Ishikawa (cell line): ENCODE measurements around the gene INPP4B.

Experiments
- CEBPB ChIP-seq: IDR thresholded peaks from 2 replicates; pipeline ENCODE4 v1.6.1; 2012
- CREB1 ChIP-seq: IDR thresholded peaks from 2 replicates; pipeline ENCODE4 v1.6.1; 2012; ENCODE audit warnings: low read depth
- EGR1 ChIP-seq: IDR thresholded peaks from 2 replicates; pipeline ENCODE4 v1.6.1; 2012
- EP300 ChIP-seq: IDR thresholded peaks from 2 replicates; pipeline ENCODE4 v1.6.1; 2012; ENCODE audit warnings: borderline replicate concordance
- FOXM1 ChIP-seq: IDR thresholded peaks from 2 replicates; pipeline ENCODE4 v1.6.1; 2012; ENCODE audit warnings: low read depth, borderline replicate concordance
- NFIC ChIP-seq: IDR thresholded peaks from 2 replicates; pipeline ENCODE4 v1.6.1; 2012
- RAD21 ChIP-seq: IDR thresholded peaks from 2 replicates; pipeline ENCODE4 v1.6.1; 2012; ENCODE audit warnings: low read depth
- REST ChIP-seq: IDR thresholded peaks from 2 replicates; pipeline ENCODE4 v1.6.1; 2012; ENCODE audit warnings: low read depth, mild to moderate bottlenecking
- TAF1 ChIP-seq: IDR thresholded peaks from 2 replicates; pipeline ENCODE4 v1.6.1; 2012; ENCODE audit warnings: low read depth, mild to moderate bottlenecking
- TCF12 ChIP-seq: IDR thresholded peaks from 2 replicates; pipeline ENCODE4 v1.6.1; 2012; ENCODE audit warnings: low read depth
- TEAD4 ChIP-seq: IDR thresholded peaks from 2 replicates; pipeline ENCODE4 v1.6.1; 2012
- USF1 ChIP-seq: IDR thresholded peaks from 2 replicates; pipeline ENCODE4 v1.6.1; 2012
- YY1 ChIP-seq: IDR thresholded peaks from 2 replicates; pipeline ENCODE4 v1.6.1; 2012; ENCODE audit warnings: low read depth
- ZBTB7A ChIP-seq: IDR thresholded peaks from 2 replicates; pipeline ENCODE4 v1.6.1; 2012; ENCODE audit warnings: low read depth
- TF ChIP-seq, protein P1 (sequence below): IDR thresholded peaks from 2 replicates; pipeline ENCODE4 v1.6.1; 2012

INPP4B gene

DNA sequence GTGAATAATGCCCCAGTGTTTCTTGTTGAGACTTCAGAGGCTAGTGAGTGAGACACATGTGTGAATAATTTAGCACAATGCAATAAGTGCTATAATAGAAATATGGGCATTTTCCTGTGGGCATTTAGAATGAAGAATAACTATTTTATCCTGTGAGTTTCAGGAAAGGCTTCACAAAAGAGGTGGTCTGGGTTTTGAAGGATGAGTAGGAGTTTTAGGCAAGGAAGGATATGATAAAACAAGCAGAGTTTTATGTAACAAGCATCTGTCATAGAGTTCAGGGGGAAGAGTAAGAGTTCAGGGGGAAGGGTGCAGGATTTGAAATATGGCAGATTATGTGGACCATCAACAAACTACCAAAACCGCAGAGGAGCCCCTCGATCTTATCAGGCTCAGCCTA, 529.2 kb downstream of the INPP4B start:
- no peak for TF ChIP-seq TAF1
- no peak for TF ChIP-seq CEBPB
- no peak for TF ChIP-seq YY1
- TF ChIP-seq ZBTB7A = no peak
- TF ChIP-seq FOXM1 = no peak
- no peak for TF ChIP-seq RAD21
- TF ChIP-seq, protein P1, sequence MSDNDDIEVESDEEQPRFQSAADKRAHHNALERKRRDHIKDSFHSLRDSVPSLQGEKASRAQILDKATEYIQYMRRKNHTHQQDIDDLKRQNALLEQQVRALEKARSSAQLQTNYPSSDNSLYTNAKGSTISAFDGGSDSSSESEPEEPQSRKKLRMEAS = no peak
- no peak for TF ChIP-seq EP300
- no peak for TF ChIP-seq REST
- no peak for TF ChIP-seq CREB1
- TF ChIP-seq EGR1 = no peak
- no peak for TF ChIP-seq USF1
- no peak for TF ChIP-seq TCF12
- TF ChIP-seq NFIC = no peak
- TF ChIP-seq TEAD4 = no peak

DNA sequence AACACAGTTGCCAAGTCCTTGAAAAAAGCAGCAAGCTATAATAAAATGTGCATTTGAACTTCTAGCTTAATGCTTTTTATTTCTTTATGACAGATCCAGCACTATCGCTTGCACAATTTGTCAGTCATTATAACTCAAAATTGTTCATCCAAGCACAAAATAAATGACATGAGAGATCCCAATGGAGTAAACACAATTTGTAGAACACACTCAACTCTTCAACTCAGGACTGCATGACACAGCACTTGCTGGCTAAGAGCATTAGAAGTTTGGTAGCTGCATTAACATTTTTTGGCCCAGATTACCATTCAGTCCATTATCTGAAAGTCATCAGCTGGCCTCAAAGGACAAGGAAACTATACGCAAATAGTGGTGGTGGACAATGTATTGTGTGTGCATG, 530.1 kb downstream of the INPP4B start:
- TF ChIP-seq YY1 = no peak
- no peak for TF ChIP-seq EP300
- no peak for TF ChIP-seq EGR1

GRCh38 chr4:142314686-142315085, 531.4 kb downstream of the INPP4B start:
- TF ChIP-seq USF1 (no peak), TCF12 (no peak), NFIC (no peak)

- TF ChIP-seq ZBTB7A = no peak
- no peak for TF ChIP-seq REST
- no peak for TF ChIP-seq NFIC
- TF ChIP-seq TEAD4 = no peak
- no peak for TF ChIP-seq RAD21
- TF ChIP-seq, protein P1 = no peak
- TF ChIP-seq TAF1 = no peak
These were observed 531.9 kb downstream of the INPP4B start for GRCh38 chr4:142314247-142314646.

- no peak for TF ChIP-seq CREB1
- TF ChIP-seq YY1 = no peak
- no peak for TF ChIP-seq RAD21
- no peak for TF ChIP-seq CEBPB
- no peak for TF ChIP-seq TAF1
- TF ChIP-seq, protein P1 = no peak
- TF ChIP-seq USF1 = no peak
- no peak for TF ChIP-seq EGR1
- no peak for TF ChIP-seq REST
- TF ChIP-seq NFIC = no peak
- no peak for TF ChIP-seq TEAD4
- no peak for TF ChIP-seq FOXM1
- no peak for TF ChIP-seq EP300
- TF ChIP-seq ZBTB7A = no peak
- no peak for TF ChIP-seq TCF12
These were observed 533.7 kb downstream of the INPP4B start for GRCh38 chr4:142312391-142312790.
